H4 (cell line): ENCODE measurements around the gene NLRP1. TPM values are rescaled to one million over a fixed set of nuclear protein-coding genes. Genes with fewer than 3 reads are reported as not detected.

Source experiments
- DNase-seq: peaks from one replicate; pipeline ENCODE4 v3.0.0-alpha.2; 2015; ENCODE audit warnings: low spot score
- total RNA-seq: library from RNA; depleted of rRNA; stranded (reverse); fragments of >200 nt; shearing (Covaris generic); gene quantifications from 2 replicates; pipeline ENCODE4 v1.2.3, GENCODE V29; 2014

NLRP1 gene
- total RNA-seq, 1 experiment from 2014 or later, result 11.6 TPM

DNA sequence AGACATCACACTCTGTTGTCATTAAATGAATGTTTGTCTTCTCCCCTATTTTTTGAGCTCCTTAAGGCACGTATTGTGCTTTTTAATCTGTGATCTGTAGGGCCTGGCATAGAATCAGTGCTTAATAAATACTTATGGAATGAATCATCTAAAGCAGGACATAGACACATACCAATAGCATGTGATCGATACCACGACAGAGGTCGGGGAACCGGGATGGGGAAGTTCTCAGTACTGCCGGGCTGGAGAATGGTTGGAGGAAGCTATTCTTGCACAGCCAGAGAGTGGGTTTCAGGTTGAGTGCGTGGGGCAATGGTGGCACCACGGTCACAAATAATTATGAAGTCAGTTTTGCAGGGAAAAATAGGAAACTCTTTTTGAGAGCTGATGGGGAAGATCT is 26.8 kb downstream of the NLRP1 start:
- DNase-seq, result no peak

DNA sequence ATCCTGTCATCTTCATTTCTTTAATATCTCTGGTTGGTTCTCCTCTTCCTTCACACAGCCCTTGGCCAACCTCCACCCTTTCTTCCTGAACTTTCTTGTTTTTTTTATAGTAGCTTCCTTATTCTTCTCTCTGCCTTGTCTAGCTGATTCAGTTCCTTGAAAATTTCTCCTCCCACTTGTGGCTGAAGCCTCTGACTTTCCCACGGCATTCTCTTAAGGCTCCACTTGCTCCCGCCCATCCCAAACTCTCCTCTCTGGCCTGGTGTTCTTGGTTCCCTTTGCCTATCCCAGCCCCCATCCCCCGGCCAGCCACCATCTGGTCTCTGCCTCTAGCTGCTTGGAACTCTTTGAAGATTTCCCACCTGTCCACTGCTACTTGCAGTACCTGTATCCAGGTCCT is 29.1 kb downstream of the NLRP1 start:
- DNase-seq, result no peak

GRCh38 chr17:5553479-5553878 is 30.8 kb downstream of the NLRP1 start:
- DNase-seq, result no peak

- DNase-seq, result no peak
These were observed 31.5 kb downstream of the NLRP1 start for GRCh38 chr17:5552841-5553240.

- DNase-seq, result peak; percentile 53
These were observed 39.0 kb downstream of the NLRP1 start for GRCh38 chr17:5545051-5545987.

DNA sequence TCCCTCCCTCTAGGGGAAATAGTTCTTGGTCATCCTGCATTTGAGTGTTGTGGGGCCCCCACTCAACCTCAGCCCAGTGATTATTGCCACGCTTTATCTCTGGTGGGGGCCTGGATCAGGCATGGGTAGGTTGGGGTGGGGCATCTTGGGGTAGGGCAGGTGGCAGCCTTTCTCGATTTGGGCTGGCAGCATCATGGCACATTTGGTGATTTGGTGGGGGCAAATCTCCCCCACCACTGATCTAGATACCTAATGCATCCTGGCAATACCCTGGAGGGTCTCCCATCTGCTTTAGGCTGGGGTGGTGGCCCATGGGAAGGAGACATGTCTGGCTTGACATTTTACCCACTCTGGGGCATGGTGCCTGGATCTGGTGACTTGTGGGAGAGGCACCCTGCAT is 40.2 kb downstream of the NLRP1 start:
- DNase-seq, result no peak

GRCh38 chr17:5541610-5542202 is 42.6 kb downstream of the NLRP1 start:
- no peak for DNase-seq

DNA sequence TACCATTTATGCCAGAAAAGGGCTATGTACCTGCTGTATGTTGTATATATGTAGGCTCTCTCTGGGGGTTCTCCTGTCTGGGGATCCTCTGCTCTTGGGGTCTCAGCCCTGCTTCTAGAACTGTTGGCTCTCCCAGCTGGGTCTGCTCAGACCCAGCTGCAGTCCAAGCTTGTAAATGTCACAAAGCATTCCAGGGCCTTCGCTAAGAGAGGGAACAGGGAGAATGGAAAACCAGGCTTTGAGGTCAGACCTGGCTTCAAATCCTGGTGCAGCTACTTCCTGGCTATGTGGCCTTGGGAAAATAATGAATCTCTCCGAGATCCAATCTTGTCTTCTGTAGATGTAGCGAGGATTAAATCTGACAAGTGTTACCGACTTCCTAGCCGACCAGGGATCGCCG is 44.0 kb downstream of the NLRP1 start:
- no peak for DNase-seq

DNA sequence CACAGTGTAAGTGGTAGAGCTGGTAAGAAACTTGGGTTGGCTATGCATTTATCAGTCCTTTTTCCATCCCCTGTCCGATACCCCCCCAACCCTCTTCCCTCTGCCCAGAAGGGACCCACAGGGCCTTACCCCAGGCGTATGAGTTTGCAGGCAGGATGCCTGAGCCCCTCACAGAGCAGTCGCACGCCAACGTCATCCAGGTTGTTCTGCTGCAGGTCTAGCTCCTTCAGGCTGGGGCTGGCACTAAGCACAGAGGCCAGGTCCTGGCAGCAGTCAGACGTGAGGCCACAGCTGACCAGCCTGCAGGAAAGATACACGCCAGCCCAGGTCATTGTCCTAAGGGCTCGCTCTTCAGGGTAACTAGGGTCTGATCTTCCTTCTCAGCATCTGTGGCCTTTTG is 45.0 kb downstream of the NLRP1 start:
- no peak for DNase-seq

GRCh38 chr17:5536866-5537650 is 47.3 kb downstream of the NLRP1 start:
- no peak for DNase-seq

- DNase-seq, result no peak
These were observed 48.9 kb downstream of the NLRP1 start for GRCh38 chr17:5535436-5535835.

GRCh38 chr17:5533486-5534315 is 50.6 kb downstream of the NLRP1 start:
- no peak for DNase-seq

GRCh38 chr17:5532581-5532980 is 51.7 kb downstream of the NLRP1 start:
- DNase-seq, result no peak

DNA sequence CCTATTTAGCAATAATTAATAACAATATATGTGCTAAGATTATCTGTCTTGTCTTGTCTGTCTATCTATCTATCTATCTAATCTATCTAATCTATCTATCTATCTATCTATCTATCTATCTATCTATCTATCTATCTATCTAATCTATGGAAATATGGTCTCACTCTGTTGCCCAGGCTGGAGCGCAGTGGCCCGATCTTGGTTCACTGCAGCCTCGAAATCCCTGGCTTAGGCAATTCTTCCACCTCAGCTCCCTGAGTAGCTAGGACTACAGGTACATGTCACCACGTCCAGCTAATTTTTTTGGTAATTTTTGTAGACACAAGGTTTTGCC is 53.3 kb downstream of the NLRP1 start:
- no peak for DNase-seq

DNA sequence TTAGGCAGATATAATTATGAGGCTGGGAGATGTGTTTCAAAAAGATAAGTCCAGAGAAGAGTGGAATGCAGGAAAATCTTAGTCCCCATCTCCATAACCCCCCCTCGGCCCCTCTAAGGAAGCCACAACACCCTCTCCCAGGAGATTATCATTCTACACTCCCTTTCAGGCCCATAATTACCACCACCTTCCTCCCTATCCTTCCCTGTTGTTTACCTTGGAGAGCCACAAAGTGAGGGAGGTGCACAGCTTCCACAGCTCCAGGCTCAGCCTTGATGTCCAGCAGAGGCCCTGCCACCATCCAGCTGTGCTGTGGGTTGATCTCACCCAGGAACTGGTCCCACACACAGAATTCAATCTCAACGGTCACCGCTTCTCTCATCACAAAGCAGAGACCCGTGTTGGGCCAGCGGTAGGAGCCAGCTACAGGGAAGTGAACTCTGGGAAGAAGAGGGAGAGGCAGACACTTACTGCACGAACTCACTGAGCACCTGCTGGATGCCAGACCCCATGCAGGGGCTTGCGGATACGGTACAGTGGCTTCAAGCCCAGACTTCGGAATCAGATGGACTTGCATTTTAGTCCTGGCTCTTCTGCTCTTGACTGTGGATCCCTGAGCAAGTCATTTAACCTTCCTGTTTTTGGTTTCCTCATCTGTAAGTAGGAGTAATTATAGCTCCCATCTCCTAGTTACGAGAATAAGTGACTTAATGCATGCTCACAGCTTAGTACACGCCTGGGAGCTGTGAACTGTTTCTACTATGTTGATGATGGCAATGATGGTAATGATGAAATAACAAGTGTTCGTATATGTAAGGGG is 53.8 kb downstream of the NLRP1 start:
- DNase-seq, result no peak

GRCh38 chr17:5527601-5528250 is 56.6 kb downstream of the NLRP1 start:
- no peak for DNase-seq

DNA sequence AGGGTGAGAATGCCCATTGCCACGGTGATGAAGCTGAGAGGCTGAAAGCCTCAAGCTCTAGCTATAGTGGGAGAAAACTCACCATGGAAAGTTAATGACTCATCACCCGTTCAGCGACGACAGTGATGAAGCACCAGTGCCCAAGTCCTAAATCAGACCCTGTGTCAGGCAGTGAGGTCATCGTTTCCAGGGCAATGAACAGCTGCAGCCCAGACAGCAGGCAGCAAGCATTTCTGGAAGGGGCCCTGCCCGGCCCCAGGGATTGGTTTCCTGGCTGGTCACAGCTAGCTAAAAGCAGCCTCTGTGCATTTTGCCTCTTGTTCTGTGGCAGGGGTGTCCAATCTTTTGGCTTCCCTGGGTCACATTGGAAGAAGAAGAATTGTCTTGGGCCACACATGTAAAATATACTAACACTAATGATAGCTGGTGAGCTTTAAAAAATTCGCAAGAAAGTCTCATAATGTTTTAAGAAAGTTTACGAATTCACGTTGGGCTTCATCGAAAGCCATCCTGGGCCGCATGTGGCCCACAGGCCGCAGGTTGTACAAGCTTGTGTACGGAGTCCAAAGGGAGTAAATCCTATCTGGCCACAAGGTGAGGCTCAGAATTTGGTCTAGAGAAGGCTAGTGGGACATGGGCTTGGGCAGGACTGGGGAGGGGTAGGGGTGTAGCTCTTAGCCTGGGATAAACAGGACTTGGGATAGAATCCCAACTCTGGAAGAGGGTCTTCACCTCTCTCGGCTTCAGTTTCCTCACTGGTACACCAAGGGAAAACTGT is 57.3 kb downstream of the NLRP1 start:
- peak; percentile 93 for DNase-seq

GRCh38 chr17:5523249-5523648 is 61.1 kb downstream of the NLRP1 start:
- DNase-seq, result no peak

GRCh38 chr17:5522476-5522875 is 61.8 kb downstream of the NLRP1 start:
- no peak for DNase-seq
